ENCODE results near the gene FBXO15.

DNA sequence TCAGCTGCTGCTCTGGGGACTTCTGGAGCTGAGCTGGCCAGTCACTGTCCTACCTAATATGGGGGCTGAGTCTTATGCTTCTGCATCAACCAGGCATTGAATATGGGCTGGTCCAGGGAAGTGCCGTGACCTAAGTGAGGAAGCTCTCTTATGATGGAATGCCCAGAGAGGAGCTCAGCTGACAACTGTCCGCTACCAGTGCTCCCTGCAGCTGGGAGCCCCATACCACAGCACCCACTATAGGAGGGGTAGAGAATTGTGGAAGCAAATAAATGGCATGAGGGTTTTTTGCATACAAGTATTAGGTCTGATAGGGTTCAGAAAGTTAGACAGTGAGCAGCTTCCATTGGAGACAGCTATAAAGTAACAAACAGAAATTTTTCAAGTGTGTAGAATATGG, 5.2 kb upstream of the FBXO15 start:
- TF ChIP-seq, protein P1, sequence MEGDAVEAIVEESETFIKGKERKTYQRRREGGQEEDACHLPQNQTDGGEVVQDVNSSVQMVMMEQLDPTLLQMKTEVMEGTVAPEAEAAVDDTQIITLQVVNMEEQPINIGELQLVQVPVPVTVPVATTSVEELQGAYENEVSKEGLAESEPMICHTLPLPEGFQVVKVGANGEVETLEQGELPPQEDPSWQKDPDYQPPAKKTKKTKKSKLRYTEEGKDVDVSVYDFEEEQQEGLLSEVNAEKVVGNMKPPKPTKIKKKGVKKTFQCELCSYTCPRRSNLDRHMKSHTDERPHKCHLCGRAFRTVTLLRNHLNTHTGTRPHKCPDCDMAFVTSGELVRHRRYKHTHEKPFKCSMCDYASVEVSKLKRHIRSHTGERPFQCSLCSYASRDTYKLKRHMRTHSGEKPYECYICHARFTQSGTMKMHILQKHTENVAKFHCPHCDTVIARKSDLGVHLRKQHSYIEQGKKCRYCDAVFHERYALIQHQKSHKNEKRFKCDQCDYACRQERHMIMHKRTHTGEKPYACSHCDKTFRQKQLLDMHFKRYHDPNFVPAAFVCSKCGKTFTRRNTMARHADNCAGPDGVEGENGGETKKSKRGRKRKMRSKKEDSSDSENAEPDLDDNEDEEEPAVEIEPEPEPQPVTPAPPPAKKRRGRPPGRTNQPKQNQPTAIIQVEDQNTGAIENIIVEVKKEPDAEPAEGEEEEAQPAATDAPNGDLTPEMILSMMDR (conservative IDR thresholded peaks at IDR 0.05 in 1 of 2, IDR thresholded peaks at IDR 0.05 in 1 of 2; ENCODE audit: low read depth in 1 of 2, low read length in 2 of 2) = peak in 1 of 2 donors; percentile 45
- no peak for TF ChIP-seq EZH2 (IDR thresholded peaks at IDR 0.05; ENCODE audit: low read length, missing control alignments)

All from fibroblast of lung (primary cell).